ENCODE results near the gene MAP3K3.

Gene MAP3K3

DNA sequence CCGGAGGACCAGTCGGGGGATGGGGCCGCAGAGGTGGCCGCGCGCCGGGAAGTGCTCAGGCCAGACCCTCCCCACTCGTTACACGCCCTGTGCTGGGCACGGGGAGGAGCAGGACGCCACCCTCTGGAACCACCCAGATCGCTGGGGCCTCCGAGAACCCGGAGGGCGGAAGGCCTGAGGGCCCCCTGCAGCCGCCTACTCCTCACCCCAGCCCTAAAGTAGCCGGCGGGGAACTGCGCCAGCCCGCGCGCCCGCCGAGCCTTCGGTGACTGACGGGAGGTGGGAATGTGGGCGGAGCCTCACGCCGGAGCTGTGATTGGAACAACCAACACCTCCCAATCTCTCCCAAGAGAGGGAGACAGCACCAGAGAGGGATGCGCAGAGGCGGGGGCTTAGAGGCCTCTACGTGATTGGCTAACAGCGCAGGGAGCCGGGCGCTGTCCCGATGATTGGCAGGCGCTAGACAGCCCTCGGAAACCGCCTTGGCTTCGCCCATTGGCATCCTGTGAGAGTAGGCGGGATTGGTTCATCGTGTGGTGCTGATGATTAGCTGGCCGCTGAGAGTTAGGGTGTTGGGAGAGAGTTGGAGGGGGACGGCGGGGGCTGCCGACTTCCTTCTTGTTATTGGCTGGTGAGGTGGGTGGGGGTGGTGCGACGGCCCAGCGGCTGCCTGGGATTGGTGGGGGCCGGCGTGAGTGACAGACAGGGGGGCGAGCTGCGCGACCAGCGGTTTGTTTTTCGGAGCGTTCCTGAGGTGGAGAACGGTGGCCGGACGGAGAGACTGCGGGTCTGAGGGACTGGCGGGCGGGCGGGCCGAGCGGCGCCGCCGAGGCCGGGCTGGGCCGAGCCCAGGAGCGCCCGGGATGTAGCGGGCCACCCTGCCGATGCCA is at the start of gene MAP3K3:
Gene MAP3K3 (plus strand): TSS at position 734 of the 890 bp plus-strand sequence. CDS start 343 bp downstream, outside the sequence.
- peak; percentile 91 to 96 for DNase-seq (ENCODE audit: low read depth in 2 of 2)

DNA sequence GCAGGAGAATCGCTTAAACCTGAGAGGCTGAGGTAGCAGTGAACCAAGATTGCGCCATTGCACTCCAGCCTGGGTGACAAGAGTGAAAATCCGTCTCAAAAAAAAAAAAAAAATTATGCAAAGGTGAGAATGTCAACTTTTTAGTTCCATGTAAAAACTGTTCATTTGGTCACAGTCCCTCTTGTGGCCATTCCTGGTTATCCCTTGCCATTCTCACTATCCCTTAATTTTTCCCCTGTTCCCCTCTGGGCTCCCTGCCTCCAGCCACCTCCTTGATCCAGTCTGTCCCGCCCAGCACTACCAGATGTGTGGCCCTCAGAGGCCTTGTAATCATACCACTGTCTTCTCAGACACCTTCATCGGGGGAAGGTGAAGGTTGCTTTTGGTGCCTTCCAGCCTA is 48.6 kb upstream of the MAP3K3 start:
- DNase-seq (ENCODE audit: low read depth in 2 of 2), result no peak

DNA sequence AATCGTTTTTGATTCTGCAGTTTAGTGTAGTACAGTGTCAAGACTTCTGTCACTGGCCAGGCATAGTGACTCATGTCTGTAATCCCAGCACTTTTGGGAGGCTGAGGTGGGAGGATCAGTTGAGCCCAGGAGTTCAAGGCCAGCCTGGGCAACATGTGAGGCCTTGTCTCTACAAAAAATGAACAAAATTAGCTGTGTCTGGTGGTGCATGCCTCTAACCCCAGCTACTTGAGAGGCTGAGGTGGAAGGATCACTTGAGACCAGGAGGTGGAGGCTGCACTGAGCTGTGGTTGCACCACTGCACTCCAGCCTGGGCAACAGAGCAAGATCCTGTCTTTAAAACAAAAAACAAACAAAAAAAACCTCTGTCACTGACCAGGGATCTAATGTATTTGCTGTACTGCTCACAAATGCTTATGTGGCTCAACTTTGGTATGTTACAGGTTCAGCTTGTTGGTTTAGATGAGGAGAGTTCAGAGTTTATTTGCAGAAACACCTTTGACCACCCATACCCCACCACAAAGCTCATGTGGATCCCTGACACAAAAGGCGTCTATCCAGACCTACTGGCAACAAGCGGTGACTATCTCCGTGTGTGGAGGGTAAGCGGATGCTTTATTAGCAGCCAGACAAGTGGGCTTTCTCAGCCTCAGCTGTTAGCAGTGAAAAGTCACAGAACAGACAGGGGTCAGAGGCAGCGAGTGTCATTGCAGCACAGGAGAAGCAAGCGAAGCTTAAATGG is 44.0 kb upstream of the MAP3K3 start:
- DNase-seq (ENCODE audit: low read depth in 2 of 2), result no peak

DNA sequence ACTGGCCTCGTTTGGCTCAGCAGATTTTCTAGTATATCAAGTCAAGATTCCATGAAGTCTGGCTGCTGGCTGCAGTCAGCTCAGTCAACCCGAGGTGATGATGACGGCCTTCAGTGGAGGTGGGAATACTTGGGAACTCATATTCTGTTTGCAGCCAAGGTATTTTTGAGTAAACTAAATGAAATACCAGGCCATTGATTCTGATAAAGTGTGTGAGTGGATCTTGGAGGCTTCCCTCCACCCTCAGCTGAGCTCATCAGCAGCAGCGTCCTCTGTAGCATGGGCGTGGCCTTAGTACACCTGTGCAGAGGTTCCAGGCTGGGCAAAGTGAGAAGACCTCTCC is 43.5 kb upstream of the MAP3K3 start:
- DNase-seq (ENCODE audit: low read depth in 2 of 2), result no peak

DNA sequence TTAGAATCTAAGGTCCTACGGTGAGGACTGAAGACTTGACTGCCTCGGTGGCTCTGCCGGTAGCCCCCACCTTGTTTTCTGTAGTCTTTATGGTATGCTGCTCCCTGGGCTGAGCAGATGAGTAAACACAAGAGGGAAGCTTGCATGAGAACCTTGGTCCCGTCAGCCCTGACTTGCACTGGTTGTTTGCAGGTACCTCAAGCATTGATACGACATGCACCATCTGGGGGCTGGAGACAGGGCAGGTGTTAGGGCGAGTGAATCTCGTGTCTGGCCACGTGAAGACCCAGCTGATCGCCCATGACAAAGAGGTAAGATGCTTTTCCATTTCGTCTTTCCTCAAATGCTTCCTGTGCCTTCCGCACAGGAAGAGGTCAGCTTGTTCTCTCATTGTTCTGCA is 42.6 kb upstream of the MAP3K3 start:
- no peak for DNase-seq (ENCODE audit: low read depth in 2 of 2)

DNA sequence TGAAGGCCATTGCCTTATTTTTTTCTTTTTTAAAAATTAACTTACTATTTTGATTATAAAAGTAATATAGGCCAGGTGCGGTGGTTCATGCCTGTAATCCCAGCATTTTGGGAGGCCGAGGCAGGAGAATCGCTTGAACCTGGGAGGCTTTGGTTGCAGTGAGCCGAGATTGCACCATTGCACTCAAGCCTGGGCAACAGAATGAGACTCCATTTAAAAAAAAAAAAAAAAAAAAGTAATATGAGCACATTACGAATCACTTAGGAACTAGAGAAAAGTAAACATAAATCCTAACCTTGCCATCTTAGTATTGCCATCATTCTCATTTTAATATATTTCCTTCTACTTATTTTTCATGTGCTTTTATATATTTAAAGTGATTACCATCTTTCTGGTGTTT is 34.4 kb upstream of the MAP3K3 start:
- no peak for DNase-seq (ENCODE audit: low read depth in 2 of 2)

DNA sequence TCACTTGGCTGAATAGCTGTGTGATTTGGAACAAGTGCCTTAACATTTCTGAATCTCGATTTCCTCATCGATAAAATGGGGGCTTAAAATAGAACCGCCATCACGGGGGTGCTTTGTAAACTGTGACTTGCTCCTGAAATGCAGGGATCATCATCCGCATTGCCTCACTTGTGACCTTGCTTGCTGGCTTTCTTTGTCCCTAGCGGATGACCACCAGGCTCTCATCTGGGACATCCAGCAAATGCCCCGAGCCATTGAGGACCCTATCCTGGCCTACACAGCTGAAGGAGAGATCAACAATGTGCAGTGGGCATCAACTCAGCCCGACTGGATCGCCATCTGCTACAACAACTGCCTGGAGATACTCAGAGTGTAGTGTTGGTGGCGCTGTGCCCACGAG is 33.4 kb upstream of the MAP3K3 start:
- no peak for DNase-seq (ENCODE audit: low read depth in 2 of 2)

DNA sequence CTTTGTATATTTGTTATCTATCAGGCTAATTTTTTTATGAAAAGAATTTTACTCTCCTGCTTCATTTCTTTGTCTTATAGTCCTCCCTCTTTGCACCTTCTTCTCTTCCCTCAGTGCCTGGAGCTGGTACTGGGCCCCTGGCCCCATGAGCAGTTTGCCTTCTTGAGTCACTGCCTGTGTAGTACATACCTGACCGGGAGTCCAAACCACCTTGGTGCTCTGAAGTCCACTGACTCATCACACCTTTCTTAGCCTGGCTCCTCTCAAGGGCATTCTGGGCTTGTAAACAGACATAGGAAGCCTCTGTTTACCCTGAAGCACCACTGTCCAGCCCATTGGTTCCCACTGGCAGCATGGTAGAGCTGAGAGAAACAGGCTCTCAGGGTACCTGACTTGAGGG is 32.6 kb upstream of the MAP3K3 start:
- no peak for DNase-seq (ENCODE audit: low read depth in 2 of 2)

DNA sequence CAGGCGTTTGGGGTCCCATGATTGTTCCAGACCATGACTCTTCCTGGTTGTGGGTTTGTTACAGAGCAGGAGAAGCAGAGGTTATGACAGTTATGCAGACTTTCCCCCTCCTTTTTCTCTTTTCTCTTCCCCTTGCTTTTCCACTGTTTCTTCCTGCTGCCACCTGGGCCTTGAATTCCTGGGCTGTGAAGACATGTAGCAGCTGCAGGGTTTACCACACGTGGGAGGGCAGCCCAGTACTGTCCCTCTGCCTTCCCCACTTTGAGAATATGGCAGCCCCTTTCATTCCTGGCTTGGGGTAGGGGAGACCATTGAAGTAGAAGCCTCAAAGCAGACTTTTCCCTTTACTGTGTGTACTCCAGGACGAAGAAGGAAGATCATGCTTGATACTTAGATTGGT is 29.4 kb upstream of the MAP3K3 start:
- DNase-seq (ENCODE audit: low read depth in 2 of 2), result no peak

DNA sequence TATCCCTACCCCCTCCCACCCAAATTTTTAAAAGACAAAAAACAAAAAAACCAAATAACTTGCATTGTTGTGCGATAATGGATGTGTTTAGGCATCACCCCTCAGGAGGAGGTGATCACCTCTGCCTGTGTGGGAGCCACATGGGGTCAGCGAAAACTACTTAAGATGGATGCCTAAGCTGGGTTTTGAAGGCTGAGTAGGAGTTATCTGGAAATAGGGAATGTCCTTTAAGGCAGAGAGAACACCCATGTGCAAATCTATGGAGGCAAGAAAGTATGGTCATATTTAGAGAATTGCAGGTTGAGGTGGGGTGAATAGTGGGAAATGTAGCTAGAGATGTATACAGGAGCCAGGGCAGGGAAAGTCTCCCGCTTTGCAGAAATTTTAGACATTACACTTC is 27.1 kb upstream of the MAP3K3 start:
- no peak for DNase-seq (ENCODE audit: low read depth in 2 of 2)

DNA sequence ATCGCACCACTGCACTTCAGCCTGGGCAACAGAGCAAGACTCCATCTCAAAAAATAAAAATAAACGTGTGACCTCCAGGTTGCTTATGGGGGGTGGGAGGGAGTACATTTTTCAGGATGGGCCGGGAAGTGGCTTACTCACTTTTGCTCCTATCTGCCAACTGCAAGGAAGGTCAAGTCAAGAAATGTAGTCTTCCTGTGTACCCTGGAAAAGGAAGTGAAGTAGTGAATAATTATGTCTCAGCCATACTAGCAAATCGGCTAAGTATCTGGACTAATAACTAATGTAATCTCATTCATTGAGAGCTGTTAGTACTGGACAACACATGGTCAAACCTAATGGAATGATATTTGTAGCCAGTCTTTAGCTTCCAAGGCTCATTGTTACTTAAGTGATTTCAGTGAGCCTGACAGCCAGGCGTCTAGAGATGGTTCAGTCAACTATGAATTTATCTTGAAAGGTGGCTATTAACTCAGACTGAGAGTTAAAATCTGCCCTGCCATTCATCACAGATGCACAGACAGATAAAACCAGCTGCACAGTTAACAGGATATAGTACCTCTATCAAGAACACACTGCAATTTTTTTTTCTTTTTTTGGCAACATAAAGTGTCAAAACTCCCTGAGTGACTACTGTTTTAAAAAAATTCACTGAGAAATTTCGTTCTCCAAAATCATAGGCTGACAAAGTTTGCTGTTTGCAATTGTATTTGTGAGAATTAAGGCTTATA is 25.2 kb upstream of the MAP3K3 start:
- DNase-seq (ENCODE audit: low read depth in 2 of 2), result no peak

DNA sequence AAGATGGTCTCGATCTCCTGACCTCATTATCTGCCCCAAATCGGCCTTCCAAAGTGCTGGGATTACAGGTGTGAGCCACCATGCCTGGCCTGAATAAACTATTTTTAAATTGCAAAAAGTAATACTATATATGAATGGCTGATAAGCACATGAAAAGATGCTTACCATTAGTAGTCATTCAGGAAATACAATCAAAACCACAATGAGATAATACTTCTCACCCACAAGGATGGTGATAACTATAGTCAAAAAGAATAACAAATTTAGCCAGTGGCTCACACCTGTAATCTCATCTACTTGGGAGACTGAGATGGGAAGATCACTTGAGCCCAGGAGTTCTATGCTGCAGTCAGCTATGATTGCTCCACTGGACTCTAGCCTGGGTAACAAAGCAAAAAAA is 23.9 kb upstream of the MAP3K3 start:
- DNase-seq (ENCODE audit: low read depth in 2 of 2), result no peak

DNA sequence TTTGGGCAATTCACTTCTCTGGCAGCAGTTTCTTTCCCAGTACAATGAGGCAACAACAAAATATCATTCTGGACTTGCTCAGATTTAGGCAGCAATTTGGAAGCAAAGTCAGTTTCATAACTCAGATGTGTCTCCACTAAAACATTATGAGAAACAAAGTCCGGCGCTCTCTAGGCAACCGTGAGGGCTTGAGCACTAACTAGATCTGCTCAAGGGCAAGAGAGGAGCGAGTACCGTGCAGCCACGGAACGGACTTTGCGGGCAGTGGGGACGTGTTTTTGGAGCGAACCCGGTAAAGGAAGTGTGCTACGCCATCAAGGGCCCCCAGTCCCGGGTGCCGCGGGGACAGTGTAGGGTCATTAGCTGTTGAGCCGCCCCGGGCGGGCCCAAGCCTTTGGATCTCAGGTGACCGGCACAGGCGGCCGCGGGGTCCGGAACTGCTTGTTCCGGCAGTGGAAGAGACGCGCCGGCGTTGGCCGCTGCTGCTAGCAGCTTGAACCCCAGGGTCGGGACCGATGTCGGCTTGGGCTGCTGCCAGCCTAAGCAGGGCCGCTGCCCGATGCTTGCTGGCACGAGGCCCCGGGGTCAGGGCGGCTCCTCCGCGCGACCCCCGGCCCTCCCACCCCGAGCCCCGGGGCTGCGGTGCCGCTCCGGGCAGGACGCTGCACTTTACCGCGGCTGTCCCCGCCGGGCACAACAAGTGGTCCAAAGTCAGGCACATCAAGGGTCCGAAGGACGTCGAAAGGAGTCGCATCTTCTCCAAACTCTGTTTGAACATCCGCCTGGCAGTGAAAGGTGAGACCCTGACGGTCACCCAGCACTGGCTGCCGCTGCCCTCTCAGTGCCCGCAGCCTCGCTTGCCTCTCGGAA is 21.4 kb upstream of the MAP3K3 start, which contains the start of gene TACO1:
Gene TACO1 (plus strand): TSS at position 327 of the 870 bp plus-strand sequence. CDS start 189 bp downstream, at position 516.
- DNase-seq (ENCODE audit: low read depth in 2 of 2), result peak; percentile 53 to 56

DNA sequence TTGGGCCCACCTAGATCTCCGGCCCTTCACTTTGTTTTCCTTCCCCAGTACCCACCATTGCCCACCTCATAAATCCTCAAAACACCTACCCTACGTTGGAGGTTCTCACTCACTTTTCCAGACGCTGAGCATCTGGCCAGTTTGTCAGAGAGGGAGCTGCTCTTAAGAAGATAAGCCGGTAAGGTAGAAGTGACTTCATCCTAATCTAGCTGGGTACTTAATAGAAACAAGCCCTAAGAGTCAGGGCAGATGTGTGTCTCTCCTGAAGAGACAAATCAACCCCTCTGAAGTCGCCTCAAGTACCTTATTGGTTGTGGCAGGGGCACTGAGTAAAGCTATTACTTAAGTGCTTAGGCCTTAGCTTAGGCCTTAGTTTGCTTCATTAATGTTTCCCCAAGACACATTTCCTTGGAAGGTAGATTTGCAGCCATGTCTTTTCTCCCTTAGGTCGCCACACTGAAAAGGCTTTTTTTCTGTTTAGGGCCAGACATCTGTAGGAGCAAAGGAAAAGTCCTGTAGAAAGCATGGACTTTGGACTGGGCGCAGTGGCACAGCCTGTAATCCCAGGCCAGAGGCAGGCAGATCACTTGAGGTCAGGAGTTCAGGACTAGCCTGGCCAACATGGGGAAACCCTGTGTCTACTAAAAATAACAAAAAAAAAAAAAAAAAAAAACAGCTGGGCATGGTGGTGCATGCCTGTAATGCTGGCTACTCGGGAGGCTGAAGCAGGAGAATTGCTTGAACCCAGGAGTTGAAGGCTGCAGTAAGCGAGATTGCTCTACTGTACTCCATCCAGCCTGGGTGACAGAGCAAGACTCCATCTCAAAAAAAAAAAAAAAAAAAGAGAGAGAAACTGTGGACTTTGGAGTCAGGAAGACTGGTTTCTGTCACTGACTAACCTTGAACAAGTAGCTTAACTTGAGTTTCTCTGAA is 20.5 kb upstream of the MAP3K3 start:
- DNase-seq (ENCODE audit: low read depth in 2 of 2), result no peak

DNA sequence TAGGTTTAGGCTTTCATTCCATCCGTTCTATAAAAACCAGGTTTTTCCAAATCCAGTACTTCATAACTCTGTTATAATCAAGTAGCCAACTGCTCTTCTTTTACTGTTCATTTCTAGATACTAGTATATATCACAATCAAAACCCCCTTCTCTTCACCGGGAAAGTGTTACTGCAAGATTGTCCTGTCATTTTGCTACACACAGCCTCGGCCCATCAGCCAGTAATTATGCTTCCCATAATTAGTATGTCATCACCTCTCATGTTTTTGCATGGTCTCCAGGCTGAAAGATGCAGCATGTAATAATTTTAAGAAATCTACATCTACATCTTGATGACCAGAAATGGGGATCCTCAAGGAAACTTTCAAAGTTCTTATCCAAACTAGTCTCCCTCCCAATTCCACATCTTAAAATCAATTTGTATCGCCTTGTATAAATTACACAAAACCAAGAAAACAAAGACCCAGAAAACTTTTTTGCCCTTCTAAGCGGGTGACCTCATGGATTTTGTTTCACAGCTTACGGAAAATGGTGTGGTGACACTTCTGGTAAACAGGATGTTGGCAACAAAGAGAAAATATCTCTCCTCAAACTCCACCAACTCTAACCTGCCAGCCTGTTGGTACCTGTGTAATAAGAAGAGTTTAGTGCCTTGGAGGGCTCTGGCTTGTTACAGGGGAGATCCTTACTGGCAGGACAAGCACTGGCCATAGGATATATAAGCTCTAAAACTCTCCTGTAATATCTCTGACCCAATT is 12.2 kb upstream of the MAP3K3 start:
- no peak for DNase-seq (ENCODE audit: low read depth in 2 of 2)

DNA sequence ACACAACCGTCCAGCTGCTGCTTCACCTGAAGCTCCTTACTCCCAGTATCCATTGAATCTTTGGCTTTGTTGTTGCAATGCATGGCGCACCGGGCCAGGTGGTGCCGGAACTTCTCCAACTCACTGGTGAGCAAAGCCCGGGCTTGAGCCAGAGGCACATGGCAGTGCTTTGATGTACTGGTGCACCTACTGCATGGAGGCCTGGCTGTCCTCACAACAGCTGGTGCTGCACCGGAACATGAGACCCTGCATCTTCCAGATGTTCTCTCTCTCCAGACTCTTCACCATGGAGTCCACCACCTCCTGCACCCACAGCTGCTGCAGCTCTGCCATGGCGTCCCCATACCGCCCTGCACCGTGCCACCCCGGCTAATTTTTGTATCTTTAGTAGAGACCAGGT is 11.4 kb upstream of the MAP3K3 start:
- DNase-seq (ENCODE audit: low read depth in 2 of 2), result no peak

DNA sequence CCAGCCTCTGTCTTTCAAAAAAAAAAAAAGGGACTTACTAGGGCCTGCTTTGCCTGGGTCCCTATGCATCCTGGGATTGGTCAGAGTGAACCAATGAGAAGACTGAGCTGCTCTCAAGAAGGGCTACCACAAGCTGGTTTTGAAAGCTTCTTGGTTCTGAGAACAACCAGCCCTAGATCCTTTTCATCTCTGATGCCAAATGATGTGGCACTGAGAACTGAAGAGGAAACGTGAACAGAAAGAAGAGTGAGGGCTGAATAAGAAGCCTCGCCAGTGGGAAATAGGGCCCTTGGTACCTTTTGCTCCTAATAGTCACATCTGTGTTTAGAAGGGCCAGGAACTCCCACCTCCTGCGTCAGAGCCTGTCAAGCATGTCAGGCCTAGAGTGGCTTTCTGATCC is 10.9 kb upstream of the MAP3K3 start:
- DNase-seq (ENCODE audit: low read depth in 2 of 2), result no peak

DNA sequence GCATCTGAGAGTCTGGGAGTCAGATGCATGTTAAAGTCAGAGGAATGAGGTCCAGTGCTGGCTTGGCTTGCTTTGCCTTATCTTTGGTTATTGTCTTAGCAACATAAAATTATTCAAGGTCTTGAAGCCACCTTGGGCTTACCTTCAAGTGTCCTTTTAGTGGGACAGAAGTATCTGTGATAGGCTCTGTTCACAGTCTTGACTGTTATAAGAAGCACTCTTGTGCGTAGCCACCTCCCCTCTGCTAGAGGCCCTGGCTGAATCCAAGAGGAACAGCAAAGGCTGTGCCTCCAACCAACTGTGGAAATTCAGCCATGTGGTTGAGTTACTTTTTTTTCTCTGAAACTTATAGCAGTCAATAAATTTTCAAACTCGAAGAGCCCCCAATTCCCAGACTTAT is 8.6 kb upstream of the MAP3K3 start:
- no peak for DNase-seq (ENCODE audit: low read depth in 2 of 2)

DNA sequence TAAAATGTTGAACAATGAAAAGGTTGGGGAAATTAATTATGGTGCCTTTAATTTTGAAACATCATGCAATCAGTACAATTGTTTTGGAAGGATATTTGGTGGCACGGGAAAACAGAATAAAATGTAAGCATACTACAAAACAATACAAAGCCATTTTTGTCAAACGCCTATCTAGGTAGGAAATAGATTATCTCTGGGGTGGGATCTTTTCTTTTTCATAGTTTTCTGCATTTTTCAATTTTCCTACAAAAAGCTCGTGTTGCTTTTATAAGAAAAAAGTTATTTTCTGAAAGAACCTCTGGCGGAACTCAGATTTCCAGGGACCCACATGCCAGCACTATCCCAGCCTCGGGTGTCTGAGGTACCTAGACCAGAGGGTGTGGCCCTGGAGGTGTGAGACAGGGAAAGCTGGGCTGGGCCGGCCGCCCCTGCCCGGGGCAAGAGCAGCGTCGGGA is 961 bp upstream of the MAP3K3 start:
- no peak for DNase-seq (ENCODE audit: low read depth in 2 of 2)
